Measurements from ENCODE around the gene IL13RA1.

- TF ChIP-seq POLR2A (IDR thresholded peaks at IDR 0.05), result no peak
- TF ChIP-seq, protein P1, sequence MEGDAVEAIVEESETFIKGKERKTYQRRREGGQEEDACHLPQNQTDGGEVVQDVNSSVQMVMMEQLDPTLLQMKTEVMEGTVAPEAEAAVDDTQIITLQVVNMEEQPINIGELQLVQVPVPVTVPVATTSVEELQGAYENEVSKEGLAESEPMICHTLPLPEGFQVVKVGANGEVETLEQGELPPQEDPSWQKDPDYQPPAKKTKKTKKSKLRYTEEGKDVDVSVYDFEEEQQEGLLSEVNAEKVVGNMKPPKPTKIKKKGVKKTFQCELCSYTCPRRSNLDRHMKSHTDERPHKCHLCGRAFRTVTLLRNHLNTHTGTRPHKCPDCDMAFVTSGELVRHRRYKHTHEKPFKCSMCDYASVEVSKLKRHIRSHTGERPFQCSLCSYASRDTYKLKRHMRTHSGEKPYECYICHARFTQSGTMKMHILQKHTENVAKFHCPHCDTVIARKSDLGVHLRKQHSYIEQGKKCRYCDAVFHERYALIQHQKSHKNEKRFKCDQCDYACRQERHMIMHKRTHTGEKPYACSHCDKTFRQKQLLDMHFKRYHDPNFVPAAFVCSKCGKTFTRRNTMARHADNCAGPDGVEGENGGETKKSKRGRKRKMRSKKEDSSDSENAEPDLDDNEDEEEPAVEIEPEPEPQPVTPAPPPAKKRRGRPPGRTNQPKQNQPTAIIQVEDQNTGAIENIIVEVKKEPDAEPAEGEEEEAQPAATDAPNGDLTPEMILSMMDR (IDR thresholded peaks at IDR 0.05), result no peak
Observed at GRCh38 chrX:118780911-118781310, 53.5 kb downstream of the IL13RA1 start.

Data from thyroid gland (tissue), 4 donors.